Suprapubic skin (tissue), 4 donors: ENCODE results near the gene SNX21. TPM values are rescaled to one million over a fixed set of nuclear protein-coding genes. Genes with fewer than 3 reads are reported as not detected.

Experiments used
- DNase-seq, 2 donors: peaks; one replicate each; pipeline ENCODE4 v3.0.0-alpha.2; 2019; ENCODE audit warnings: low spot score in 2 of 2
- H3K27ac ChIP-seq: fragments of 200-600 bp; sonication (generic); one replicate; pipeline ENCODE4 v1.5.1; 2019
- H3K27me3 ChIP-seq: fragments of 200-600 bp; sonication (generic); one replicate; pipeline ENCODE4 v1.5.1; 2019
- H3K36me3 ChIP-seq: fragments of 200-600 bp; sonication (generic); one replicate; pipeline ENCODE4 v1.5.1; 2019
- H3K4me1 ChIP-seq: fragments of 200-600 bp; sonication (generic); one replicate; pipeline ENCODE4 v1.5.1; 2019
- H3K4me3 ChIP-seq: fragments of 200-600 bp; sonication (generic); one replicate; pipeline ENCODE4 v1.5.1; 2019; ENCODE audit warnings: mild to moderate bottlenecking
- H3K9me3 ChIP-seq: fragments of 200-600 bp; sonication (generic); one replicate; pipeline ENCODE4 v1.5.1; 2019
- EP300 ChIP-seq: sonication (generic); formaldehyde crosslinking; IDR thresholded peaks from one replicate; pipeline ENCODE4 v1.6.1; 2017; ENCODE audit warnings: antibody characterized with exemption
- POLR2A ChIP-seq, 2 donors: fragments of 450-650 bp; IDR thresholded peaks; one replicate each; pipeline ENCODE4 v1.6.1; 2017; ENCODE audit warnings: antibody characterized with exemption in 2 of 2, mild to moderate bottlenecking in 2 of 2, moderate library complexity in 2 of 2
- POLR2AphosphoS5 ChIP-seq, 3 donors: sonication (generic); formaldehyde crosslinking; IDR thresholded peaks; one replicate each; pipeline ENCODE4 v1.6.1; 2017; ENCODE audit warnings: antibody characterized with exemption in 3 of 3
- WGBS: methylation state at CpG from one replicate; pipeline ENCODE4 v1.1.5; 2018; 5-methylcytosine and 5-hydroxymethylcytosine counted together
- total RNA-seq, 4 donors: library from RNA; depleted of rRNA; stranded (reverse); fragments of >200 nt; gene quantifications; one replicate each; pipeline ENCODE4 v1.1.0, GENCODE V29; 2016
- TF ChIP-seq, protein P1 (sequence below), 2 donors: fragments of 200-600 bp in 1 of 2; fragments of 450-650 bp in 1 of 2; sonication (generic) in 1 of 2; IDR thresholded peaks; one replicate each; pipeline ENCODE4 v1.5.1; 2016 to 2019; ENCODE audit warnings: antibody characterized with exemption in 2 of 2, mild to moderate bottlenecking in 1 of 2, moderate library complexity in 1 of 2

SNX21 gene
- total RNA-seq, 4 donors from 2014 or later = 106 to 161 (median 143) TPM

DNA sequence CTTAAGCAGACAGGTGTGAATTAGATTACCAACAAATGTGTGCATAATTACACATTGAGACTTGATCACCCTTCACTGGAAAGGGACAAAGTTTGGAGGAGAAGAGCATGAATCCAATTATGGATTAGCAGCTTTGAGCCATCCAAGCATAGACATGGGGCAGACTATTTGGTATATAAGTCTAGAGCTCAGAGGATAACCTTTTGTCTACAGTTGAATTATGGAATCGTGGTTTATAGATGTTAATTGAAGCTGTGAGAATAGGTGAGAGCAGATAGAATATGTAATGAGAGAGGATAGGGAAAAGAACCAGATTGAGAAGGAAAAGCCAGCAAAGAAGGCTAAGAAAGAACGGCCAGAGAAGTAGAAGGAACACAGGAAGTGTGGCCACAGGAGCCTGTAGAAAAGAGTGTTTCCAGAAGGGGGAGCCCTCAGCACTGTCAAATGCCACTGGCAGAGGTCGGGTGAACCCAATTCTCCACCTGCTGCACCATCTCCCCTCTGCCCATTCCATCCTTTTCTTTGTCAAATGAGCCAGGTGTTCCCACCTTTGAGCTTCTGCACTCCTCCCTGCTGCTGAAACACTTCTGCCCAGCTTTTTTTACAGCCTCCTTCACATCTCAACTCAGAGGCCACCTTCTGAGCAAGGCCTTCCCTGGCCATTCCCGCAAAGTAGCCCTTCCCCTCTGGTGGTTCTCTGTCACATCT, 34.5 kb upstream of the SNX21 start:
- H3K27ac ChIP-seq = no peak overlapping the region
- H3K4me1 ChIP-seq = peaks cover 7% of the 10 kb centered on the region
- H3K36me3 ChIP-seq = peaks cover 69% of the 10 kb centered on the region
- 35% methylated on average over 4 of the region's 4 CpGs for WGBS
- no peak overlapping the region for H3K4me3 ChIP-seq
- H3K9me3 ChIP-seq = no peaks in the 10 kb centered on the region
- TF ChIP-seq POLR2A (IDR thresholded peaks at IDR 0.05) (no peak), EP300 (no peak), POLR2AphosphoS5 (IDR thresholded peaks at IDR 0.05) (no peak)
- TF ChIP-seq, protein P1, sequence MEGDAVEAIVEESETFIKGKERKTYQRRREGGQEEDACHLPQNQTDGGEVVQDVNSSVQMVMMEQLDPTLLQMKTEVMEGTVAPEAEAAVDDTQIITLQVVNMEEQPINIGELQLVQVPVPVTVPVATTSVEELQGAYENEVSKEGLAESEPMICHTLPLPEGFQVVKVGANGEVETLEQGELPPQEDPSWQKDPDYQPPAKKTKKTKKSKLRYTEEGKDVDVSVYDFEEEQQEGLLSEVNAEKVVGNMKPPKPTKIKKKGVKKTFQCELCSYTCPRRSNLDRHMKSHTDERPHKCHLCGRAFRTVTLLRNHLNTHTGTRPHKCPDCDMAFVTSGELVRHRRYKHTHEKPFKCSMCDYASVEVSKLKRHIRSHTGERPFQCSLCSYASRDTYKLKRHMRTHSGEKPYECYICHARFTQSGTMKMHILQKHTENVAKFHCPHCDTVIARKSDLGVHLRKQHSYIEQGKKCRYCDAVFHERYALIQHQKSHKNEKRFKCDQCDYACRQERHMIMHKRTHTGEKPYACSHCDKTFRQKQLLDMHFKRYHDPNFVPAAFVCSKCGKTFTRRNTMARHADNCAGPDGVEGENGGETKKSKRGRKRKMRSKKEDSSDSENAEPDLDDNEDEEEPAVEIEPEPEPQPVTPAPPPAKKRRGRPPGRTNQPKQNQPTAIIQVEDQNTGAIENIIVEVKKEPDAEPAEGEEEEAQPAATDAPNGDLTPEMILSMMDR (IDR thresholded peaks at IDR 0.05) = peak; percentile 42 to 62
- H3K27me3 ChIP-seq = no peaks in the 10 kb centered on the region
- no peak for DNase-seq

DNA sequence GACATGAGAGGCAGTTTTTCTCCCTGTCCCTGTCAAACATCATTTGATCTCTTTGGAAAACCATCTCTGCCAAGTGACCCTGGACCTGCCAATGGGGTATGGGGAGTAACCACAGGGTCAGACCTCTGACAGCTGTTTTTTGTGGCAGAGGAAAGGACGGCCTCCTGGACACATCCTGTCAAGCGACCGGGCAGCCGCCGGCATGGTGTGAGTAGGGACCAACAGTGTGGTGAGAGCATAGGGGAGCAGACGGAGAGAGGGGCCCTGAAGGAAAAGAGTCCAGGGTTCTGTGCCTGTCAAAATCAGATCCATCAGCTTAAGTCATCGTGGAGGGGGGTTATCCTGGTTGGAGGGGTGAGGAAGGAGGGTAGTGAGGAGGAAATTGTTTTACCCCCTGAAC, 31.7 kb upstream of the SNX21 start:
- TF ChIP-seq, protein P1 (IDR thresholded peaks at IDR 0.05) = no peak
- no peak for TF ChIP-seq POLR2A (IDR thresholded peaks at IDR 0.05)
- no peak for TF ChIP-seq EP300
- TF ChIP-seq POLR2AphosphoS5 (IDR thresholded peaks at IDR 0.05) = no peak
- WGBS = 94% methylated on average over 7 of the region's 7 CpGs
- peaks cover 69% of the 10 kb centered on the region for H3K36me3 ChIP-seq
- H3K9me3 ChIP-seq = no peaks in the 10 kb centered on the region
- H3K27me3 ChIP-seq = no peaks in the 10 kb centered on the region
- H3K4me3 ChIP-seq = no peak overlapping the region
- peaks cover 7% of the 10 kb centered on the region for H3K4me1 ChIP-seq
- no peak for DNase-seq
- no peak overlapping the region for H3K27ac ChIP-seq

DNA sequence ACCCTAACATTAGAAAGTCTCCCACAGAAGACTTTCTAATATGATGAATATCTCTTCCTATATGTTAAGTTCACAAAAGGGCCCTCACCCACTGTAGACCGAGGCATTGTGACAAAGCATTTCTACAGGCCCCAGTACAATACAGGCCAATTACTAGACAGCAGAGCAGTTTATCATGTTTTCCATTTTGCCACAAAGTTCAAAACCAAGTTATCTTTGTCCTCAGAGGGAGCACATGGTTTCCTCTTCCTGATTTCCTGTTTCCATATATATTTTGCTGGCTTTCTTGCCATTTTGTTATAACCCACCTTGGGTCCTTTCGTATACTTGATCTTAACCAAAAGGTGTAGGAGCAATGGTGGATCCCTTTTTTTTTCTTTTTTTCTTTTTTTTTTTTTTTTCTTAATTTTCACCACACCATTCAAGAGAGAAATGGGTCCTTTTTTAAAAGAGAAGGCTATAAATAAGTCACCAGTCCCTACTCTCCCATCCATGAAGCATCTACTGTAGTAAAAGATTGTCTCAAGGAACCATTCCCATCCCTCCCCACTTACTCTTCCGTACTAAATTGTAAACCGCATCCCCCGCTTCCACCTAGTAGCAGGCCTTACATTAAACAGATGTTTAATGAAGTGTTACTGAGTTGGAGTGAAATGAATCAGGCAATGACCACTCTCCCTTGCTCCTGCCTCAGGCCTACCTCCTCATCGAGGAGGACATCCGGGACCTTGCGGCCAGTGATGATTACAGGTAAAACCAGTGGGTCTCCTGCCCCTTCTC, 23.2 kb upstream of the SNX21 start:
- Histone ChIP-seq H3K9me3 (no peaks in the 10 kb centered on the region), H3K36me3 (peaks cover 60% of the 10 kb centered on the region), H3K27ac (no peak overlapping the region), H3K4me1 (peaks cover 14% of the 10 kb centered on the region), H3K4me3 (no peak overlapping the region), H3K27me3 (no peaks in the 10 kb centered on the region)
- DNase-seq = no peak
- no peak for TF ChIP-seq POLR2AphosphoS5 (IDR thresholded peaks at IDR 0.05)
- TF ChIP-seq EP300 = no peak
- 90% methylated on average over 8 of the region's 8 CpGs for WGBS

DNA sequence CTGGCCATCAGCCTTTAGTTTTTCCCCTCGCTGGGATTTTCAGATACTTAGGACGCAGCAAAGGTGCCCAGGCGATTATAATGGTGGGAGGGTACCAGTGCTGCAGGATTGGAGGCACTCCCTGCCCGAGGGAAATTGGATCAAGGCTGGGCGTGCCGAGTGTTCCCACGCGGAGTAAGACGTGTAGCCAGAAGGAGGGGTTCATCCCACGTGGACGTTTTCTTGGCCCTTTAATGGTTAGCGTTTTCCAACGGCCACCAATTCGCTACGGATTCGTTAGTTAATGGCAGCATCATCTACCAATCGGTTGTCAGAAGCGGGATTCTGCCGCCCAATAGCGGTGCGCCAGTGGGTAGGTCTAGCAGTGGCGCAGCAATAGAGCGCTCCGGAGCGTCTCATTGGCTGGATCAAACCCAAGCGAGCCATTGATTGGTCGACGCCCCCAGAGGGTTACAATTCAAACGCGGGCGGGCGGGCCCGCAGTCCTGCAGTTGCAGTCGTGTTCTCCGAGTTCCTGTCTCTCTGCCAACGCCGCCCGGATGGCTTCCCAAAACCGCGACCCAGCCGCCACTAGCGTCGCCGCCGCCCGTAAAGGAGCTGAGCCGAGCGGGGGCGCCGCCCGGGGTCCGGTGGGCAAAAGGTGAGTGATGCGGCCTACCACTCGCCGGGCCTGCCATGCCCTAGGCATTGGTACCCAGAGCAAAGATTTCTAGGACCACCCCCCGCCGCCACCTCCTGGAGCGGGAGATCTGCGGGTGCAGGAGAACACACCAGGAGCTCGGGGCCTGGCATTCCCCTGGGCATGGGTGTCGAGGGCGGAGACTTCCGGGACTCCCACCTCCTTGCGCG, 21.2 kb upstream of the SNX21 start, which contains the start of gene UBE2C:
TSS of gene UBE2C (plus strand) at position 488 of the 849 bp plus-strand sequence. CDS start at position 540, 52 bp downstream.
- no peak within 1 kb of the TSS for H3K27ac ChIP-seq
- DNase-seq = peak; percentile 98 to 99

DNA sequence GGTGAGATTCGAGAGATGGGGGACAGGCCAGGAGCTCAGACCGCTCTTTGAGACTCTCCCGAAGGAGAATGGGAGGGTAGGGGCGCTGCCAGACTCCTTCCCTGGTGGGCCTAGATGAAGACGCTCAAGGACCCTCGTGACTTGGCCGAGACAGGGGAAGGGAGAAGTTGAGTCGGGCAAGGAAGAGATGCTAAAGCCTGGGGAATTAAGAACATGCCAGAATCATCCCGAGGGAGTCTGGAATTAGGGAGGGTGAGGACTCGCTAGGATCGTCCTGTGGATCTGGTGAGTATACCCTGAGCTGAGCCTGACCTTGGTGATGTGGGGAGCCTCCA, 20.6 kb upstream of the SNX21 start:
- Histone ChIP-seq H3K27ac (no peak overlapping the region), H3K9me3 (no peaks in the 10 kb centered on the region), H3K27me3 (no peaks in the 10 kb centered on the region), H3K36me3 (peaks cover 35% of the 10 kb centered on the region), H3K4me3 (peak overlapping the region; percentile 69), H3K4me1 (peaks cover 14% of the 10 kb centered on the region)
- TF ChIP-seq POLR2A (IDR thresholded peaks at IDR 0.05) (no peak), POLR2AphosphoS5 (IDR thresholded peaks at IDR 0.05) (no peak), EP300 (no peak)
- TF ChIP-seq, protein P1 (IDR thresholded peaks at IDR 0.05) = no peak
- DNase-seq = no peak
- 5% methylated on average over 11 of the region's 11 CpGs for WGBS

More for the DNA sequence above, 21.2 kb upstream of the SNX21 start, which contains the start of gene UBE2C:
- 0% methylated on average over 27 of the region's 65 CpGs for WGBS
- H3K9me3 ChIP-seq = no peaks in the 10 kb centered on the region
- TF ChIP-seq EP300 = no peak
- TF ChIP-seq, protein P1 (IDR thresholded peaks at IDR 0.05) = no peak
- peak in 1 of 3 donors; percentile 92 for TF ChIP-seq POLR2AphosphoS5 (IDR thresholded peaks at IDR 0.05)
- TF ChIP-seq POLR2A (IDR thresholded peaks at IDR 0.05) = no peak
- H3K27me3 ChIP-seq = no peaks in the 10 kb centered on the region
- peaks cover 14% of the 10 kb centered on the region for H3K4me1 ChIP-seq
- peak within 1 kb of the TSS; percentile 69 for H3K4me3 ChIP-seq
- H3K36me3 ChIP-seq = peaks cover 41% of the 10 kb centered on the region
